ENCODE data around the gene MRPL55.

MRPL55 gene

GRCh38 chr1:228142701-228143136 lies 33.6 kb upstream of the MRPL55 start:
- intact Hi-C loops (cut with micrococcal nuclease): no loop called here
- H3K4me1 Mint-ChIP-seq (ENCODE audit: low read depth): peaks cover 35% of the 10 kb centered on the region
- H3K4me3 Mint-ChIP-seq: no peak overlapping the region
- peaks cover 82% of the 10 kb centered on the region for H3K36me3 Mint-ChIP-seq (ENCODE audit: low read depth)
- H3K27ac Mint-ChIP-seq: peak overlapping the region; percentile 26
- no peaks in the 10 kb centered on the region for H3K9me3 Mint-ChIP-seq
- H3K27me3 Mint-ChIP-seq: no peaks in the 10 kb centered on the region

- H3K4me1 Mint-ChIP-seq (ENCODE audit: low read depth): peaks cover 35% of the 10 kb centered on the region
- intact Hi-C loops (cut with micrococcal nuclease): no loop called here
- no peaks in the 10 kb centered on the region for H3K27me3 Mint-ChIP-seq
- peak overlapping the region; percentile 87 for H3K27ac Mint-ChIP-seq
- peaks cover 77% of the 10 kb centered on the region for H3K36me3 Mint-ChIP-seq (ENCODE audit: low read depth)
- peak overlapping the region; percentile 9 for H3K4me3 Mint-ChIP-seq
- no peaks in the 10 kb centered on the region for H3K9me3 Mint-ChIP-seq
These were observed 33.1 kb upstream of the MRPL55 start for GRCh38 chr1:228142155-228142691.

GRCh38 chr1:228141226-228142044 lies 32.3 kb upstream of the MRPL55 start:
- Mint-ChIP-seq H3K4me1 (ENCODE audit: low read depth) (peaks cover 35% of the 10 kb centered on the region), H3K27ac (peak overlapping the region; percentile 87), H3K9me3 (no peaks in the 10 kb centered on the region), H3K4me3 (peak overlapping the region; percentile 82), H3K27me3 (no peaks in the 10 kb centered on the region), H3K36me3 (ENCODE audit: low read depth) (peaks cover 69% of the 10 kb centered on the region)
- intact Hi-C loops (cut with micrococcal nuclease): no loop called here

- no peaks in the 10 kb centered on the region for H3K9me3 Mint-ChIP-seq
- no peaks in the 10 kb centered on the region for H3K27me3 Mint-ChIP-seq
- peaks cover 63% of the 10 kb centered on the region for H3K36me3 Mint-ChIP-seq (ENCODE audit: low read depth)
- H3K4me3 Mint-ChIP-seq: peak overlapping the region; percentile 82
- H3K27ac Mint-ChIP-seq: peak overlapping the region; percentile 87
- intact Hi-C loops (cut with micrococcal nuclease): loop anchor here (1.0 kb wide), 1 partner anchor 25 kb away; the partner anchor contains the start of gene IBA57
- peaks cover 40% of the 10 kb centered on the region for H3K4me1 Mint-ChIP-seq (ENCODE audit: low read depth)
These were observed 31.7 kb upstream of the MRPL55 start for GRCh38 chr1:228140724-228141225.

GRCh38 chr1:228139931-228140723 lies 31.0 kb upstream of the MRPL55 start, which contains the start of gene GUK1:
Gene GUK1 (plus strand): TSS chr1:228140279. CDS start chr1:228140303, 24 bp downstream.
- intact Hi-C loops (cut with micrococcal nuclease): loop anchor here (1.0 to 10.0 kb wide), 3 partner anchors 25 to 345 kb away; partner anchors contain the start of genes IBA57, MRPL55 and RNF187
- no peaks in the 10 kb centered on the region for H3K27me3 Mint-ChIP-seq
- H3K9me3 Mint-ChIP-seq: no peaks in the 10 kb centered on the region
- H3K27ac Mint-ChIP-seq: peak within 1 kb of the TSS; percentile 87
- peaks cover 41% of the 10 kb centered on the region for H3K4me1 Mint-ChIP-seq (ENCODE audit: low read depth)
- peak within 1 kb of the TSS; percentile 82 for H3K4me3 Mint-ChIP-seq
- H3K36me3 Mint-ChIP-seq (ENCODE audit: low read depth): peaks cover 56% of the 10 kb centered on the region

GRCh38 chr1:228139406-228139930 lies 30.4 kb upstream of the MRPL55 start:
- Mint-ChIP-seq H3K27me3 (no peaks in the 10 kb centered on the region), H3K27ac (peak overlapping the region; percentile 87), H3K36me3 (ENCODE audit: low read depth) (peaks cover 49% of the 10 kb centered on the region), H3K4me3 (peak overlapping the region; percentile 82), H3K4me1 (ENCODE audit: low read depth) (peaks cover 41% of the 10 kb centered on the region), H3K9me3 (no peaks in the 10 kb centered on the region)
- intact Hi-C loops (cut with micrococcal nuclease): loop anchor here (1.0 to 10.0 kb wide), 2 partner anchors 30 to 345 kb away; partner anchors contain the start of genes MRPL55 and RNF187

- intact Hi-C loops (cut with micrococcal nuclease): loop anchor here (10.0 kb wide), 1 partner anchor 348 kb away; the partner anchor contains the start of gene RNF187
- H3K9me3 Mint-ChIP-seq: no peaks in the 10 kb centered on the region
- H3K4me1 Mint-ChIP-seq (ENCODE audit: low read depth): peaks cover 18% of the 10 kb centered on the region
- H3K4me3 Mint-ChIP-seq: no peak overlapping the region
- H3K27ac Mint-ChIP-seq: no peak overlapping the region
- H3K27me3 Mint-ChIP-seq: no peaks in the 10 kb centered on the region
- peaks cover 25% of the 10 kb centered on the region for H3K36me3 Mint-ChIP-seq (ENCODE audit: low read depth)
These were observed 27.8 kb upstream of the MRPL55 start for GRCh38 chr1:228136901-228137300.

DNA sequence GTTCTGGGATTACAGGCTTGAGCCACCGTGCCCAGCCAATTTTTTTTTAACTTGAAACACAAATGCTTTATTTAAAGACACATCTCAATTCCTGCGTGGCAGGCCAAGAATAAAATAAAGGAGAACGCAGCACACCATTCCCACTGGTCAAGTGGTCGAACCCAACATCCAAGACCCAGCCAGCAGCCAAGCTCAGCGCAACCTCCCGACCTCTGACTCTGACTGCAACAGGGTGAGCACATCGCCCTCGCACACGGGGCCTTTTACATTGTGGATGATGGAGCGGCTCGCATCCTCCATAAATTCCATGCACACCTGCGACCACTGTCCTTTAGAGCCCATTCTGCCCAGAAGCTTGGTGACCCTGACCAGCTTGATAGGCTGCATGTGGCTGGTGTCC lies 25.5 kb upstream of the MRPL55 start:
- no peaks in the 10 kb centered on the region for H3K9me3 Mint-ChIP-seq
- no peak overlapping the region for H3K4me3 Mint-ChIP-seq
- H3K27me3 Mint-ChIP-seq: peaks cover 3% of the 10 kb centered on the region
- peaks cover 6% of the 10 kb centered on the region for H3K4me1 Mint-ChIP-seq (ENCODE audit: low read depth)
- intact Hi-C loops (cut with micrococcal nuclease): loop anchor here (5.0 to 10.0 kb wide), 2 partner anchors 258 to 350 kb away; partner anchors contain the start of gene RNF187
- peaks cover 1% of the 10 kb centered on the region for H3K36me3 Mint-ChIP-seq (ENCODE audit: low read depth)
- peak overlapping the region; percentile 20 for H3K27ac Mint-ChIP-seq

DNA sequence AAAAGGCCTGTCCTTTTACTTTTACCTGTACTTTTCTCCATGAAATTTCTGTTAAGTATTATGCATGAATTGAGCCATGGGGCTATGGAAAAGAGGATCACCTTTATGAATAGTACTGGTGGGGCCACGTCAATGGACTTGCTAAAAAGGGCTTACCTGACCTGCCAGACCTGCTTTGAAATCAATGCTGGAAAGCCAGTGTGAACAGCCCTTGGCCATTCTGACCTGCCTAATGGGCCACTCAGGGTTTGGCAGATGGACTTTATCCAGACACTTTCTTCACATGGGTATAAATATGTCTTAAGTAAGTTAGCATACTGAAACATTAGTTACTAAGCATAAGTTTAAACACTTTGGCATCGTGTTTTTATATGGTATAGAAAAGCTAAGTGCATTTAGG lies 22.7 kb upstream of the MRPL55 start:
- Mint-ChIP-seq H3K4me3 (no peak overlapping the region), H3K4me1 (ENCODE audit: low read depth) (peaks cover 6% of the 10 kb centered on the region), H3K36me3 (ENCODE audit: low read depth) (no peaks in the 10 kb centered on the region), H3K9me3 (no peaks in the 10 kb centered on the region), H3K27me3 (peaks cover 3% of the 10 kb centered on the region), H3K27ac (no peak overlapping the region)
- intact Hi-C loops (cut with micrococcal nuclease): loop anchor here (5.0 to 10.0 kb wide), 2 partner anchors 261 to 353 kb away; partner anchors contain the start of gene RNF187

GRCh38 chr1:228125185-228125584 lies 16.1 kb upstream of the MRPL55 start:
- intact Hi-C loops (cut with micrococcal nuclease): no loop called here

DNA sequence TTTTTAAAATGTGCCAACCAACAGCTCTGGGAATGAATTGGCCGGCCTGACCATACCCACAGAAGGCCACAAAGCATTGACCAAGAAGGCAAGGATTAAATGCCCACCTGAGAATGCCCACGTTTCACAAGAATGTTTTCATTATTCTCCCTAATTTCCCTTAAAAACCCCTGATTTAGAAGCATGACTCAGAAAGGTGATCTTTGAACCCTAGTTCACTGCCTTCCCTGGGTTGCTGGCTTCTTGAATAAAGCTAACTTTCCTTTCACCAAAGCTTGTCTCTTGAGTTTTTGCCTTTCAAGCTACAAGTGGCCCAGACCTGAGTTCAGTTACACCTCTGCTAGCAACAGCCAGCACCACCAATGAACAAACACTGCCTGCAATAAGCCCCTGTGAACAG lies 14.4 kb upstream of the MRPL55 start:
- H3K9me3 Mint-ChIP-seq: no peaks in the 10 kb centered on the region

More at GRCh38 chr1:228125185-228125584, 16.1 kb upstream of the MRPL55 start:
- Mint-ChIP-seq H3K4me3 (no peak overlapping the region), H3K36me3 (ENCODE audit: low read depth) (no peaks in the 10 kb centered on the region), H3K4me1 (ENCODE audit: low read depth) (peaks cover 7% of the 10 kb centered on the region), H3K27me3 (peaks cover 10% of the 10 kb centered on the region), H3K9me3 (no peaks in the 10 kb centered on the region), H3K27ac (no peak overlapping the region)

DNA sequence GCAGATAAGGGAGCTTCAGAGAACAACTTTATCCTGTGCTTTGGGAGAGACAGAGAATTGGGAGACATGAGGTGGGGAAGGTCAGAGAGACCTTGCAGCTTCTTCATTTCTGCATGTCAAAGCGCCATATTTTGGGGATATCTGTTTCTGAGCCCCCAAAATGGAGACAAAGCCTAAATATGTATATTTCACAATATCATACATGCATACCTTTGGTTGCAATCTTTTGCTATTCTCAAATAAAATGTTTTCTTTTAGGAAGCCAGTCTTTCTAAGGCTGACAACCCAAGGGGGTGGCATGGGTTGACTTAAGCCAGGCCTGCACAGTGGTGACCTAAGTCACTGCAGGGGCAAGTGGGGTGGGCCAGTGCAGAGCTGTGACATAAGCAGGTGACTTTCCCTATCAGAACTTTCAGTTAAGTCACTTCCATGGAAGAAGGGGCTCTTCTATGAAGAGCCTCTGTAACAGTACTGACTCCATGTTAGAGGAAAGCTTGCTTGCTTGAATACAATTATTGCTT lies 13.9 kb upstream of the MRPL55 start:
- peaks cover 7% of the 10 kb centered on the region for H3K4me1 Mint-ChIP-seq (ENCODE audit: low read depth)
- H3K9me3 Mint-ChIP-seq: peaks cover 4% of the 10 kb centered on the region
- peaks cover 11% of the 10 kb centered on the region for H3K27me3 Mint-ChIP-seq
- intact Hi-C loops (cut with micrococcal nuclease): no loop called here
- no peak overlapping the region for H3K27ac Mint-ChIP-seq
- H3K36me3 Mint-ChIP-seq (ENCODE audit: low read depth): no peaks in the 10 kb centered on the region
- H3K4me3 Mint-ChIP-seq: no peak overlapping the region

More for the DNA sequence above, 14.4 kb upstream of the MRPL55 start:
- intact Hi-C loops (cut with micrococcal nuclease): no loop called here
- Mint-ChIP-seq H3K27ac (no peak overlapping the region), H3K36me3 (ENCODE audit: low read depth) (no peaks in the 10 kb centered on the region), H3K27me3 (peaks cover 11% of the 10 kb centered on the region), H3K4me1 (ENCODE audit: low read depth) (peaks cover 7% of the 10 kb centered on the region), H3K4me3 (no peak overlapping the region)
